GM18505 (cell line): Measurements from ENCODE around the gene SPOCK1.

ENCODE experiments used
- ATAC-seq: cut with Tn5 transposase; IDR thresholded peaks from one replicate; pipeline ENCODE4 v1.9.1; 2021; ENCODE audit not compliant: unreplicated experiment
- POLR2A ChIP-seq: IDR thresholded peaks from 4 replicates; pipeline ENCODE4 v1.6.1; 2011; ENCODE audit warnings: borderline replicate concordance; ENCODE audit not compliant: insufficient read depth, insufficient read length; ENCODE audit errors: extremely low read depth

The SPOCK1 gene

GRCh38 chr5:137214446-137215189 lies 284.5 kb downstream of the SPOCK1 start:
- TF ChIP-seq POLR2A: no peak
- ATAC-seq: no peak

DNA sequence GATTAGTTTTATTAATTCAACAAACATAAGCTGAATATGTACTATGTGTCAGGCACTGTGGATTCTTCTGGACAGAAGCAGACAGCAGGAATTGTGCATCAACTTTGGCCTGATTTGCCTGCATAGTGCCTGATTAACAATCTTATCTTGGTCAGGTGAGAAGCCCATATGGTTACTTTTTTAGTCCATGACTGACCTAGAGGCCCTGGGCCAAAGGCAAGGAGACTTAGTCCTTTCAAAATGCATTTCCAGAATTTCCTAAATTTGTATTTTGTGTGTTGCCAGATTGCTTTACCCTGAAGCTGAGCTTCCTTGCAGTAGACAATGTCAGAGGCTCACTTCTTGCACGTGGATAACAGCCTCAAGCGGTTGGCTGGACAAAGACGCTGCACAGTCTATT lies 286.7 kb downstream of the SPOCK1 start:
- no peak for ATAC-seq
- no peak for TF ChIP-seq POLR2A

DNA sequence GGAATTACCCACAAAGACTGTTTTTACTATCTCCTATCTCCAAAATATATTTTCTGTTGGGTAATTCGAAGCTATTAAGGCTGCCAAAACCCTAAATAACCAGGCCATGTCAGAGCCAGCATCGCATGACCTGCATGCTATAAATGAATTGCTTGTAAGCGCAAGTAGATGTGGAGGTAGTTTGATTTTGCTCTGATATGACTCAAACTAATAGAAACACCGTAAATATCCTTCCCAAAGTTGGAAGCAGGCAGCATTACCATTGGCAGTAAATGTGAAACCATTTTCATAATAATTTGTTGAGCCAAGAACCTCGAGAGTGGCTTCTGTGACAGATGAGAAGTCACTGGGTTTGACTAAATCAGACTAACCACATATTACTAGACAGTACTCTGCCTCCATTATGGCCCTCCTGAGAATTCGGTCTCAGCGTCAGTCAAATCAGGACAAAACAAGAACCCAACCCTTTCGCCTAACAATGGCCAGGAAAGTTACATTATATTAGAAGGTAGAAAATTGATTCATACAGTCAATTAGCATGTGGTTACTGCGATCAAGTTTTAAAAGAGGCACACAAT lies 289.8 kb downstream of the SPOCK1 start:
- no peak for ATAC-seq
- no peak for TF ChIP-seq POLR2A

GRCh38 chr5:137207023-137207760 lies 291.9 kb downstream of the SPOCK1 start:
- no peak for TF ChIP-seq POLR2A

DNA sequence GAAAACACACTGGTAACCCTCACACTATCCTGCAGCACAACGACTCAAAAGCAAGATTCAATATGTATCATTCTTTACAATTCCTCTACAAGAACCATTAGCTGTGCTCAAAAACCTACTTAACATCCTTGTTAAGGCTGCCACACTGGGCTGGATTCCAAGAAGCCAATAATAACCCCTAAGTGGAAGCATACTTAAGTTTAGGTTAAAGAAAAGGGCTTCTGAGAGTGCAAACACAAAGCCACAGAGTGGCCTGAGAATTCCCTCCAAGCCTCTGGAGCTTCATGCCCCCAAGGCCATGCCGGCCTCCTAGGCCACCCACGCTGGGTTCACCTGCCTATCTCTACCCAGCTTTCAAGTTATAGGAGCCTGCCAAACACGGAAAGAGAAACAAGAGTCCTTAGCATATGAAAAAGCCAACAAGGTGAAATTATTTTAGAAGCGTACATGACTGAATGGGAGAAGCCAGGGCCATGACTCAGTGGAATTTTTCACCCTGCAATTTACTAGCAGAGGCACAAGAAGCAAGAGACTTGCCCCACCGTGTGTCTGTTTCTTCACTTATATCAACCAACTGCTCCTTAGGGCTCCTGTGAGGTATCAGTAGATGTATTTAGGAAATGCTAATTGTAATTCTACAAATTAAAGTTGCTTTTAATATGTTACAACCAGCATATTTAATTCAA lies 293.0 kb downstream of the SPOCK1 start:
- TF ChIP-seq POLR2A: no peak
- ATAC-seq: no peak

More at GRCh38 chr5:137207023-137207760, 291.9 kb downstream of the SPOCK1 start:
- no peak for ATAC-seq

- TF ChIP-seq POLR2A: no peak
- no peak for ATAC-seq
Observed at GRCh38 chr5:137205231-137206027, 293.7 kb downstream of the SPOCK1 start.

GRCh38 chr5:137203011-137203632 lies 296.0 kb downstream of the SPOCK1 start:
- no peak for ATAC-seq
- no peak for TF ChIP-seq POLR2A

- no peak for TF ChIP-seq POLR2A
- no peak for ATAC-seq
Observed at GRCh38 chr5:137201876-137202275, 297.2 kb downstream of the SPOCK1 start.

DNA sequence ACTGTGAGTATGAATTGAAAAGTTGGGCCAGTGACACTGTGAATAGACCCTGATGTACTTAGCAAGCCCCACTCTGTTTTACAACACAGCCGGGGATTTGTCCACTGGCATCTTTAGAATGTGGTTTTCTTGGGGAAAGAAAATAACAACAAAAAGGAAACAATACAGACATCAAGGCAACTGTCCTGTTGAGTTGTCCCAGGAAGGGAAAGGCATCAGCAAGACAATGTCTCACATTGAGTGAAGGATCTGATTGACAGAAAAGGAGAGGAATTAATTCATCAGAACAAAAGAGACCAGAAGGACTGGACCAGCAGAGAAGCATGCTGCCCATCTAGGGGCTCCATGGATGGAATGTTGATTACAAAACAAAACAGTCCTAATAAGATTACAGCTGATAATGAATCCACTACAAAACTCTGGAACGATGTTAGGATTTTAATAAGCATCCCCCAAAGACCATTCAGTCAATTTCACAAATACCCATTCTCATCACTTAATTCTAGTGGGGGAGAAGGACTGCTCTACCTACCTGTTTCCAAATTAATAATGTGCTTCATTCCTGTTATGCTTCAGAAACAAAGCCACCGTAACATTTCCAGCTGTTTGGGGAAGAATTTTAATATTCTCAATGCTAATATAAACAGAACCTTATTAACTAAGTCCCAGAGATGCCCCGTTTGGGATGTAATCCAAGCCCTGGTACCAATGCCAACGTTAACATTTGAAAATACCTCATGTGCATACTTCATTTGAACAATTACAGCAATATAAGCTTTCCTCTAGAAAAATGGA lies 298.0 kb downstream of the SPOCK1 start:
- ATAC-seq: no peak
- no peak for TF ChIP-seq POLR2A

GRCh38 chr5:137199966-137200365 lies 299.2 kb downstream of the SPOCK1 start:
- no peak for TF ChIP-seq POLR2A
- ATAC-seq: no peak

DNA sequence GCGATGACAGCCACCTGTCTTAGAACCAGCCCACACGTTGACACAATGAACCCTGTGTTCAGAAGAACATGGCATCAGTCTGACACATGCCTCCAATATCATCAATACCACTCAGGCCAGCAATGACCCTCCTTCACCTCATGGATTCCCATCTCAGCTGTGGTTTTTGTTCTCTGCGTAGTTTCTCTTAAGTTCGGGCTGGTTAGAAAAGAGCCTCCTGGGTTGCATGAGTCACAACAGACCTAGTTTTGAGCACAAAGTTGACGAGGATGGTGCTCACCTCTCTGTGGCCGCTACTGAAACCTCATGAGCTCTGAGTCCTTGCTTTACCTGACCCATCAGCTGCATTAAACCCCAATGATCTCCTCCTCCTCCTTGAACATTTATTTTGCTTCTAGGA lies 299.9 kb downstream of the SPOCK1 start:
- TF ChIP-seq POLR2A: no peak
- no peak for ATAC-seq

DNA sequence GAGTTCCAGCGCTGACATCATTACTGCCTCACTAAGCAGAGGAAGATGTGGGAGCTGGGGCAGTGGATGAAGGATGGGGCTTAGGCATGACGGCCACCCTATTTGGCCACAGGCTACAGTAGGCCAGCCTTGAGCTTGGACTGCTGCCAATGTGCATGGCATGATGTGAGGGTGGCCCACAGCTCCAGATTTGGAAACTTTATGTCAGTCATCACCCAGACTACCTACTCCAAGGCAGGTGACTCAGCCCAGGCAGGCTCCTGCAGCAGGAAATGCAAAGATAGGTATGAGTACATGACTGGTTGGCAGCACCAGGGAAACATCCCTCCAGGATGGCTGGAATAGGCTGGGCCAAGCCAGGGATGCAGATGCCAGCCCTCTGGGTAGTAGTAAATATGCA lies 303.6 kb downstream of the SPOCK1 start:
- ATAC-seq: no peak
- TF ChIP-seq POLR2A: no peak

DNA sequence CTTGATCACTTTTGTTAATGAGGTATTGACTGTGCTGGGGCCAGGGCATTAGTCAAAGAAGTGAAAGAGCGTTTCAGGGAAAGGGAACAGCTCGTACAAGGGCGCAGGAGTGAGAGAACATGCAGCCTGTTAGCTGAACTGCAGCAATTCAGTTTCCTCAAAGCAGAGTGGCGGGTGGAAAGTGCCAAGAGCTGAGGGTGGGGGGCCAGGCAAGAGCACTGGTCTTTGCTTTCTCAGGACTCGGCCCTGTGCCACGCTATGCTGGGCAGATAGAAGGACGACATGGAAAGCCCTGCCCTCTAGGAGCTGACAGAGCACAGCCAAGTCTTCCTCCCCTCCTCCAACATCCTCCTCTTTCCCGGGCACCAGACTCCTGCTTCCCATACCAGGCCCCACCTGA lies 304.8 kb downstream of the SPOCK1 start:
- no peak for ATAC-seq

More for the DNA sequence above, 304.8 kb downstream of the SPOCK1 start:
- no peak for TF ChIP-seq POLR2A
